TTC549 (cell line): Measurements from ENCODE around the gene PNLDC1.

Experiments
- FAIRE-seq: peaks from 2 replicates; lab custom pipeline; 2012; peaks lifted over from hg19 to GRCh38; lab: Jason Lieb, UNC

Gene PNLDC1, protein sequence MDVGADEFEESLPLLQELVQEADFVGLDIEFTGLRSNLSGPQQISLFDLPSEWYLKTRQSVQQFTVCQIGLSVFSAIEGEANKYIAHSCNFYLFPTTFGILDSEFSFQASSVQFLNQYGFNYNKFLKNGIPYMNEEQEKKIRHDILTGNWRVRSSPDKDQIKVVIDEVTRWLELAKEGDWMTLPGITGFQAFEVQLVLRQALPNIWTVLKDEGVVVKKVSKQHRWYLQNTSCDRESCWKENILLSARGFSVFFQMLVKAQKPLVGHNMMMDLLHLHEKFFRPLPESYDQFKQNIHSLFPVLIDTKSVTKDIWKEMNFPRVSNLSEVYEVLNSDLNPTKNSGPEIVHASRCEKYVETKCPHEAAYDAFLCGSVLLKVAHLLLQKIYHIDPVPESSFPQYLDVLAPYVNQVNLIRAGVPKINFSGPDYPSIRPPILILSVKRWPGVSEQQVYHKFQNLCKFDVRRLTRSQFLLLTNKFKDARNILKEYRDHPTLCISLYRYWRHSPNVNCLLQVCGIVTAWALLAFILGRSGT

GRCh38 chr6:159800141-159800865 lies at the start of gene PNLDC1:
PNLDC1 (plus strand) TSS chr6:159800276; CDS start chr6:159800308, 32 bp downstream.
- no peak for FAIRE-seq

DNA sequence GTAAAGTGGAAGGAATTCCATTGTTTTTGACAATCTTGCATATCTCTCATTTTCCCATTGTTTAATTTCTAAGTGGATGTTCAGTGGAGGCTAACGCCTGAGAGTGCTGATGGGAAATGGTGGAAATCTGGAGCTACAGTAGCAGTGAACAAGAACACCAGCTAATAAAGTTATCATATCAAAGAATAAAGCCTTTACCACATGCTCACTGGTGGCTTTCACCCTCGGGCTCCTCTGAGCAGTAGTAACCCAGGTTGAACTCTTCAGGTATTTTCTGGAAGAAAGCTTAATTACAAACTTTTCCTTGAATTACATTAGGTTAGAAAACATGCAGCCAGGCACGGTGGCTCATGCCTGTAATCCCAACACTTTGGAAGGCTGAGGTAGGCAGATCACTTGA lies 48.6 kb upstream of the PNLDC1 start:
- no peak for FAIRE-seq

GRCh38 chr6:159753081-159753872 lies 46.8 kb upstream of the PNLDC1 start:
- no peak for FAIRE-seq

- no peak for FAIRE-seq
These were observed 45.7 kb upstream of the PNLDC1 start for GRCh38 chr6:159754401-159754800.

DNA sequence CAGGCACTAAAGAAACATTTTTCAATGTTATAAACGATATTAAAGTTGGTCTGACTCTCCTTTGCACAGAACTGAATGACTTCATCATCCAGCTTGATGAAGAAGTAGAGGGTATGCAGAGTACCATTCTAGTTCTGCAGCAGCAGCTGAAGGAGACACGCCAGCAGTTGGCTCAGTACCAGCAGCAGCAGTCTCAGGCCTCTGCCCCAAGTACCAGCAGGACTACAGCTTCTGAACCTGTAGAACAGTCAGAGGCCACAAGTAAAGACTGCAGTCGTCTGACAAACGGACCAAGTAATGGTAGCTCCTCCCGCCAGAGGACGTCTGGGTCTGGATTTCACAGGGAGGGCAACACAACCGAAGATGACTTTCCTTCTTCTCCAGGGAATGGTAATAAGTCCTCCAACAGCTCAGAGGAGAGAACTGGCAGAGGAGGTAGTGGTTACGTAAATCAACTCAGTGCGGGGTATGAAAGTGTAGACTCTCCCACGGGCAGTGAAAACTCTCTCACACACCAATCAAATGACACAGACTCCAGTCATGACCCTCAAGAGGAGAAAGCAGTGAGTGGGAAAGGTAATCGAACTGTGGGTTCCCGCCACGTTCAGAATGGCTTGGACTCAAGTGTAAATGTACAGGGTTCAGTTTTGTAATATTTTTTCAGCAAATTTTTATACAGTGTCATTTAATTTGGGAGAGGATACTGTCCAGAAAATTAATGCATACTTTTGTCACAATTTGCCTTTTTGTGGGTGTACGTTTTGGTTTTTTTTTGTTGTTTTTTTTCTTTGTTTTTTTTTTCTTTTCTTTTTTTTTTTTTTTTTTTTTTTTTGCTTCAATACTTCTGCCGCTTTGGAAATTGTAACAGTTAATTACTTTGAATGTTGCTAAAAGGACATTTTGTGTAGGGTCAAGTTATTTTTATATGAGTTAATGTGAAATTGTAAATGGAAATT lies 44.8 kb upstream of the PNLDC1 start:
- no peak for FAIRE-seq

DNA sequence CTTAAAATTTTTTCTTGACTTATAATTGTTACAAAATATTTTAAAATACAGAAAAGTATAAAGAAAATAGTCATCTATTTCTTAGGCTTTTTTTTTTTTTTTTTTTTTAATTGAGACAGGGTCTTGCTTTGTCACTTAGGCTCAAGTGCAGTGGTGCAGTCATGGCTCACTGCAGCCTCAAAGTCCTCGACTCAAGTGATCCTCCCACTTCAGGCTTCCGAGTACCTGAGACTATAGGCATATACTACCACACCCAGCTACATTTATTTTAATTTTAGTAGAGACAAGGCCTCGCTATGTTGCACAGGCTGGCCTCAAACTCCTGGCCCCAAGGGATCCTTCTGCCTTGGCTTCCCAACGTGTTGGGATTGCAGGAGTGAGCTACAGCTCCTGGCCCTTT lies 43.6 kb upstream of the PNLDC1 start:
- no peak for FAIRE-seq

DNA sequence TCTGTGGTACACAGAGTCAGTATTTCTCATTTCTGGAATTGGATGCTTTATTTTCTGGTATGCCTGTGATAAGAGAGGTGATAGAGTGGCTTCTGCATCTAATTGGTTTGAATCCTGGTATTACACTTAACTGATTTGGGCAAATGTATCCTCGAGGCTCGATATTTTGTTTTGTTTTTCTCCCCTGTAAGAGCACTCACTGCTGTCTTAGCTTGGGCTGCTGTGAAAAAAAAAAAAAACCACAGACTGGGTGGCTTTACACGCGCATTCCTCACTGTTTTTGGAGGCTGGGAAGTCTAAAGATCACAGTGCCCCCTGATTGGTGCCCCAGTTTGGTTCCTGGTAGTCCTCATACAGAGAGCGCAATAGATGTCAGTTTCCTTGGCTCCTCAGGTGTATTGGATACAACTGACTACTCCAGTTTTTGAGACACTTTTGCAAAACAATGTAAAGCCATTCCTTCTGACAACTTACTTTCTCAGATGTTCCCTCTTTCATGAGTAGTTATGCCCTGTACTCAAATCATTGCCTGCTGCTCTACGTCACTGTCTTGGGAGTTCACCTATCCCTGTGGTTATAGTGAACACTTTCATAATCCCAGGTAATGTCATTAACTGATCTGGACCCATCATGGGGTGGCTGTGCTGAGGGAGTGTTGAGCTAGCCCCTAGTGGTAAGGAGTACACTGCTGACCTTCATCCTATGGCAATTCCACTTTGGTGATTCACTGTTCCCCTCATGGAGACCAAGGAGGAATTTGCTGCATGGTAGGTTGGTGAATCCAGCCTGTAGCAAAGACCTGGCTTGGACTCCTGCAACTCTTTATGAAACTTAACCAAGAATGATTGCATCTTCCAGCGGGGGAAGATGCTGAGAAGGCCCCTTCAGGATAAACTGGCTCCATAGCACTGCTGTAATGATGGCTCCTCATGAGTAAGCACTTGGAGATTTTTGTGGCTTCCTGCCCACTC lies 41.8 kb upstream of the PNLDC1 start:
- no peak for FAIRE-seq

DNA sequence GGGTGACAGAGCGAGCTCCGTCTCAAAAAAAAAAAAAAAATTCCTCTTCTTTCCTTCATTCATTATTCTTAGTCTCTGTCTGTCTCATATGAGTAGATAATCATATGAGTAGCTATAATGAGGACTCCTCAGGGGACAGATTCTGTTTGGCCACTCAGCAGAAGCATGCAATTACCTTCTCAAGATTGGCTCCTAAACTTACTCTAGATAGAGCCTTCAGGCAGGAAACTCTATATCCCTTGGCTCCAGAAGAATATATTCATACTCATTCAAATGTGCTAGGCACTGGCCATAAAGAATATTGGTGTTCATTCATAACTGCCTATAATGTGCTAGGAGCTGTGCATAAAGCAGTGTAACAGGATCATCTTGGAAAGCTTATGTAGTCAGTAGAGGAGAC lies 40.4 kb upstream of the PNLDC1 start:
- no peak for FAIRE-seq

GRCh38 chr6:159760602-159761057 lies 39.4 kb upstream of the PNLDC1 start:
- no peak for FAIRE-seq

DNA sequence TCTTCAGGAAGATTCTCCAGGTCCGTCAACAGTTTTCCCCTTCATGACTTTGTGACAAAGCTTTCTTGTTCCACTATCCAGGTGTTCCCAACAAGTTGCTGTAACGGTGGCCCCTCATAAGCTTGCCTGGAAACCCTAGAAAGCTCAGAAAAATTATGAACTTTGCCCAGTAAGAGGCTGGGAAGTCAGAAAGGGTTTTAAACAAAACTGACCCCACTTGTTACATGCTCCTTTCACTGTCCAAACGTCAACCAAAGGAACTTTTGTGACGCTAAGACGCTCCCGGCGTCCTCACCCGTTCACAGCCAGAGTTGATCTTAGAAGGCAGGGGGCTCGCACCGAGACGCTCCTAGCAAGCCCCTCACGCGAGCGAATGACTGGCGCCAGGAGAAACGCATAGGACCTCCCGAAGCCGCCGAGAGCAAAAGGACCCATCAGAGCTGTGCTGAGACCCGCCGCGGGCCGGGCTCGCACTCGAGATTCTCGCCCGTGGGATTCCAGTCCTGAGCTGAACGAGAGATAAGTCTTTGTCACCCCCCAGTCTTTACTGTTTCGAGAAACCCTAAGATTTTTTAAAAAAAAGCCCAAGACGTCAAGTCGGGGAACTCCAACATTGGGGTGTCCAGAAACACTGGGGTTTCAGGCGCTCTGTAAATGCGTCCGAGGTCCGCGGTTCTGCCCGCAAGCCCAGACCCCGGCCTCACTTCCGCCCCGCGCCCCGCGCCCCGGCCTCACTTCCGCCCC lies 38.8 kb upstream of the PNLDC1 start:
- no peak for FAIRE-seq

DNA sequence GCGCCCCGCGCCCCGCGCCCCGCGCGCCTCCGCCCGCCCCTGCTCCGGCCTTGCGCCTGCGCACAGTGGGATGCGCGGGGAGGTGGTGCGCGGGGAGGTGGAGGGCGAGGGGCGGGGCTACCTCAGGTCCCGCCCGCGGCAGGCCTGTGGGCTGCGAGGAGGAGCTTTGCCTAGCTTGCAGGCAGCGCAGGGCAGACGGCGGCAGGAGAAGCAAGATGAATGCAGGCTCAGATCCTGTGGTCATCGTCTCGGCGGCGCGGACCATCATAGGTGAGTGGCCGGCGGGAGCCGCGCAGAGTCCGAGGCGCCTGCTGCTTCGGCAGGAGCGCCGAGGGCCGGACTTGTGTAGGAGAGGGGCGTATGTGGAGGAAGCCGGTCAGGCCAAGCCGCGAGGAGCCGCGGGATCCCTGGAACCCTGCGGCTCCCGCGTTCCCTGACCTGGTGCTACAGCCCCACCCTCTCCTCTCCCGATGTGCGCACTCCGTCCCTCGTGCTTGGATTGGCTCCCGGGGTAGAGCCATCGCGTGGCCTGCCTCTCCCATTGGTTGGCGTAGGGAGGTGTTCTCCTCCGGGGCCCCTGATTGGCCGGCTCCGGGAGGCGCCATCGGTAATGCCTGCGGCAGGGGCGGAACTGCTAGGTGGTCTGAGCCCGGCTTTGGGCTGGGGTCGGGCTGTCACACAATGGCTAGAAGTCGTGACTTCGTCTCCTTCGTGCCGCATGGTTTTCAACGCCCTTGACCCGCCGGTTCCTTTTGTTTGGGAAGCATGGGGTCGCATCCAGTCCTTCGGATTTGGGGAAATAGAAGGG lies 38.0 kb upstream of the PNLDC1 start, which contains the start of gene ACAT2:
ACAT2 (plus strand) TSS at position 173 of the 808 bp plus-strand sequence; CDS start at position 216, 43 bp downstream.
- peak; percentile 41 for FAIRE-seq

DNA sequence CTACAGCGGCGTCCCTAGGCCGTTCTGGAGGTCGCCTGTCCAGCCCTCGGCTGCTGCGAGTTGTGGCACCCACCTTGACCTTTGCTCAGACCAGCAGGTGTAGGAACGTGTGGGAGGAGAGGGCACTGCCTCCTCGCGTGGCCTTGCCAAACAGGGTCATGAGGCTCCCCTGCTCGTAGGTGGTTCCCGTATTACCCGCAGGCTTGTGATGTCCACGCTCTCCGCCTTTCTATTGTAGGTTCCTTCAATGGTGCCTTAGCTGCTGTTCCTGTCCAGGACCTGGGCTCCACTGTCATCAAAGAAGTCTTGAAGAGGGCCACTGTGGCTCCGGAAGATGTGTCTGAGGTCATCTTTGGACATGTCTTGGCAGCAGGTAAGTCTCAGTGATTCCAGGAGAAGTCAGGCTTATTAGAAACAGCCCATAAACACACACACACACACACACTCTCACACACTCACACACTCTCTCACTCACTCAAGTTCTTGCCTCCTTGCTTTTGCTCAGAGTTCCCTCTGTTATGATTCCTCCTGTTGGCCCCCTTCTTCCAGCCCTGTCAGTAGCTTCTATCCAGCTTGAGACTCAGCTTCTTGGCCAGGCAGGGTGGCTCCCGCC lies 37.3 kb upstream of the PNLDC1 start:
- FAIRE-seq, result no peak

DNA sequence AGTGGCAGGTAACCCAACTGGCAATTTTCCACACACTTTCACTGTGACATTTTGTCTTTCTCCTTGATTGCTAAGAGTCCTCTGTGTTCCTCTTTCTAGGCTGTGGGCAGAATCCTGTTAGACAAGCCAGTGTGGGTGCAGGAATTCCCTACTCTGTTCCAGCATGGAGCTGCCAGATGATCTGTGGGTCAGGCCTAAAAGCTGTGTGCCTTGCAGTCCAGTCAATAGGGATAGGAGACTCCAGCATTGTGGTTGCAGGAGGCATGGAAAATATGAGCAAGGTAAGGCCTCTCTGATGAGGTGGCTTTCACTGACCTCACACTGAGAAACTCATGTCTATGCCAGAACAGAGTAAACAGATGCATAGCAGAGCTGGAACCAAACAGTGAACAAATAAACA lies 33.2 kb upstream of the PNLDC1 start:
- FAIRE-seq, result no peak

DNA sequence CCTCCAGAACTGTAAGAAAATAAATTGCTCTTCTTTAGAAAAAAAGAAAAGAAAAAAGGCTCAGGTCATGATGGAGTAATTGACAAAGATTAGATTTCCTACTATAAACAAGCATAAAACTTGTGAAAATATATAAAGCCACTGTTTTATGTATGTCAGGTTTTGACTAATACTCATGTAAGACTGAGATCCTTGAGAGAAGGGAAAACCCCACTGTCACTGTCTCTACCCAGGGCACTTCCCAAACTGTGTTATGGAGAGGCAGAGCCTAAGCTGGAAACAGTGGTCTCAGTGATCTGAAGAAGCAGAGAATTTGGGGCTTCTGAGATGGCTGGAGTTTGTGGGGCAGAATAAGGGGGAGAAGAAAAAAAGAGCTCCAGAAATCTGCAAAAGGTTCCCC lies 30.6 kb upstream of the PNLDC1 start:
- FAIRE-seq, result no peak

DNA sequence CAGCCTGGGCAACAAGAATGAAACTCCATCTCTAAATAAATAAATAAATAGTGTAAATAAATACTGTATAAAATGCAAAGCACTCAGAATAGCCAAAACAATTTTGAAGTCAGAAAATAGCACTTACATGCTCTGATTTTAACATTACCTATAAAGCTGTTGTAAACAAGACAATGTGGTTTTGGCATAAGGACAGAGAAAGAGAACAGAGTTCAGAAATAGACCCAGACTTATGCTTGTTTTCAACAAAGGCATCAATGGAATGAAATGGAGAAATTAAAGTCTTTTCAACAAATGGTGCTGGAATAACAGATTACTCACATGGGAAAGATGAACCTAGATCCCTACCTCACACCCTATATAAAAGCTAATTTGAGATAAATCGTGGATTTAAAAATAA lies 27.9 kb upstream of the PNLDC1 start:
- FAIRE-seq, result no peak

DNA sequence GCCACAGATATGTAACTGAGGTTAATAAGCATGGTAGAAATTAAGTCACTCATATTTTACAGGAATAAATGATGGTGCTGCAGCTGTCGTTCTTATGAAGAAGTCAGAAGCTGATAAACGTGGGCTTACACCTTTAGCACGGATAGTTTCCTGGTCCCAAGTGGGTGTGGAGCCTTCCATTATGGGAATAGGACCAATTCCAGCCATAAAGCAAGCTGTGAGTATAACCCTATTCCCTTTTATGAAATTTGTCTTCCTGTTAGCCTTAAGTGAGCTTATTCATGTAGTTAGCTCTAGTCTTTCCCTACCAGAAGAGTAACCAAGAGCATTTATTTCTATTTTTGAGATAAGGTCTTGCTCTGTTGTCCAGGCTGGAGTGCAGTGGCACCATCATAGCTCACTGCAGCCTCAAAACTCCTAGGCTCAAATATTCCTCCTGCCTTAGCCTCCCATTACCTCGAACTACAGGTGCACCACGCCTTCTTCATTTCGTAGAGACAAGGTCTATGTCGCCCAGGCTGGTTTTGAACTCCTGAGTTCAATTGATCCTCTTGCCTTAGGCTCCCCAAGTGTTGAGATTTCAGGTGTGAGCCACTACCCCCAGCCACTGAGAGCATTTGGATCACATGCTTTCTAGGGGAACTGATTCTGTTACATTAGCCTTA lies 22.7 kb upstream of the PNLDC1 start:
- FAIRE-seq, result no peak

GRCh38 chr6:159778131-159778530 lies 21.9 kb upstream of the PNLDC1 start:
- no peak for FAIRE-seq
